ENCODE measurements around the gene LPO.

GRCh38 chr17:58267347-58268324 is 29.3 kb downstream of the LPO start:
- TF ChIP-seq POLR2AphosphoS5 (IDR thresholded peaks at IDR 0.05; ENCODE audit: low read depth, low read length) = no peak
- TF ChIP-seq, protein P1, sequence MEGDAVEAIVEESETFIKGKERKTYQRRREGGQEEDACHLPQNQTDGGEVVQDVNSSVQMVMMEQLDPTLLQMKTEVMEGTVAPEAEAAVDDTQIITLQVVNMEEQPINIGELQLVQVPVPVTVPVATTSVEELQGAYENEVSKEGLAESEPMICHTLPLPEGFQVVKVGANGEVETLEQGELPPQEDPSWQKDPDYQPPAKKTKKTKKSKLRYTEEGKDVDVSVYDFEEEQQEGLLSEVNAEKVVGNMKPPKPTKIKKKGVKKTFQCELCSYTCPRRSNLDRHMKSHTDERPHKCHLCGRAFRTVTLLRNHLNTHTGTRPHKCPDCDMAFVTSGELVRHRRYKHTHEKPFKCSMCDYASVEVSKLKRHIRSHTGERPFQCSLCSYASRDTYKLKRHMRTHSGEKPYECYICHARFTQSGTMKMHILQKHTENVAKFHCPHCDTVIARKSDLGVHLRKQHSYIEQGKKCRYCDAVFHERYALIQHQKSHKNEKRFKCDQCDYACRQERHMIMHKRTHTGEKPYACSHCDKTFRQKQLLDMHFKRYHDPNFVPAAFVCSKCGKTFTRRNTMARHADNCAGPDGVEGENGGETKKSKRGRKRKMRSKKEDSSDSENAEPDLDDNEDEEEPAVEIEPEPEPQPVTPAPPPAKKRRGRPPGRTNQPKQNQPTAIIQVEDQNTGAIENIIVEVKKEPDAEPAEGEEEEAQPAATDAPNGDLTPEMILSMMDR (IDR thresholded peaks at IDR 0.05) = no peak

All from Panc1 (cell line).